GM12874 (cell line): Measurements from ENCODE around the gene YWHAG.

Experiments used
- CTCF ChIP-seq: IDR thresholded peaks from 2 replicates; pipeline ENCODE4 v1.5.1; 2011; ENCODE audit warnings: low read depth, mild to moderate bottlenecking, control low read depth, low read length, moderate library complexity; ENCODE audit not compliant: insufficient read depth

The YWHAG gene

GRCh38 chr7:76340617-76341131, 18.1 kb downstream of the YWHAG start:
- TF ChIP-seq CTCF = no peak

GRCh38 chr7:76338298-76339084, 20.3 kb downstream of the YWHAG start:
- no peak for TF ChIP-seq CTCF

- TF ChIP-seq CTCF = no peak
Observed at GRCh38 chr7:76337147-76337546, 21.6 kb downstream of the YWHAG start.

- TF ChIP-seq CTCF = no peak
Observed at GRCh38 chr7:76336094-76336493, 22.7 kb downstream of the YWHAG start.

GRCh38 chr7:76334320-76334967, 24.3 kb downstream of the YWHAG start:
- no peak for TF ChIP-seq CTCF

- no peak for TF ChIP-seq CTCF
Observed at GRCh38 chr7:76333511-76334101, 25.2 kb downstream of the YWHAG start.

GRCh38 chr7:76332078-76332477, 26.7 kb downstream of the YWHAG start:
- TF ChIP-seq CTCF = no peak
